Muscle of leg (tissue), 11 donors: Measurements from ENCODE around the gene GRIK4. TPM values are rescaled to one million over a fixed set of nuclear protein-coding genes. Genes with fewer than 3 reads are reported as not detected.
A peak's percentile ranks its signal among the peaks of the same experiment; 100 is the strongest.

Experiments used
- DNase-seq: peaks from one replicate; pipeline ENCODE4 v3.0.0; 2013
- H3K27ac ChIP-seq: one replicate; pipeline ENCODE4 v1.5.1; 2013; ENCODE audit warnings: mild to moderate bottlenecking, low read length, control low read depth
- H3K27me3 ChIP-seq: one replicate; pipeline ENCODE4 v1.6.1; 2013; ENCODE audit warnings: low read length; ENCODE audit not compliant: control insufficient read depth, insufficient read depth
- H3K36me3 ChIP-seq: one replicate; pipeline ENCODE4 v1.6.1; 2013; ENCODE audit warnings: low read length; ENCODE audit not compliant: control insufficient read depth, insufficient read depth
- H3K4me1 ChIP-seq: one replicate; pipeline ENCODE4 v1.6.1; 2013; ENCODE audit warnings: low read length; ENCODE audit not compliant: control insufficient read depth, insufficient read depth
- H3K4me3 ChIP-seq: one replicate; pipeline ENCODE4 v1.5.1; 2013; ENCODE audit warnings: low read length, control low read depth
- H3K9me3 ChIP-seq: replicated peaks from 2 replicates; pipeline ENCODE4 v1.6.1; 2013; ENCODE audit warnings: low read depth, low read length; ENCODE audit not compliant: control insufficient read depth
- WGBS: methylation state at CpG from one replicate; pipeline ENCODE4 v1.1.5; 2013; ENCODE audit warnings: missing lambda C conversion rate; ENCODE audit not compliant: insufficient coverage; 5-methylcytosine and 5-hydroxymethylcytosine counted together
- polyA plus RNA-seq, 8 donors: library from polyadenylated mRNA; unstranded; fragments of 120-200 nt; gene quantifications; one replicate each; pipeline versions ENCODE4 v1.2.1 to v1.2.3, GENCODE V29; 2013; ENCODE audit warnings: inconsistent platforms in 1 of 8, low replicate concordance in 1 of 8; ENCODE audit not compliant: insufficient read length in 8 of 8, insufficient read depth in 1 of 8
- total RNA-seq: library from RNA; stranded (reverse); fragments of 120-200 nt; gene quantifications from one replicate; pipeline ENCODE4 v1.2.4, GENCODE V29; 2013

The GRIK4 gene
- total and polyA plus RNA-seq, 9 donors: 0.09 to 1.3 (median 0.50) TPM

DNA sequence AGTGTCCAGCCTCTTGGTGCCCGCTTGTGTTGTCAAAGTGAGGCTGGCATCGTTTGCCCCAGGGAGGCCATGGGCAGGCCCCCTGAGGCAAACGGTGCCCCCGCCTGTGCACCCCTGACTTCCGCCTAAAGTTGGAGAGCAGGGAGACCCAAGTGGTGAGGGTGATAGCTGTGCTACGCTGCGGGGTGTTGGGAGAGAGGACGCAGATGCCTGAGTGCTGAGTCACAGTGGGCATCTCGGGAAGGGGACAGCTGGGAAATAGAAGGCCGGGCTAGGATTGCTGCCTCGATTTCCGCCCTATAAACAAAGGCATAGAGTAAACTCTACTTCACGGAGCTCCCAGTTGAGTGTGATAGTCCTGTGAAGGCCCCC is 5.8 kb downstream of the GRIK4 start:
- peak overlapping the region; percentile 42 for H3K27ac ChIP-seq
- H3K4me1 ChIP-seq: peaks cover 23% of the 10 kb centered on the region
- H3K36me3 ChIP-seq: no peaks in the 10 kb centered on the region
- H3K9me3 ChIP-seq: no peaks in the 10 kb centered on the region
- H3K27me3 ChIP-seq: peaks cover 33% of the 10 kb centered on the region
- WGBS: 72% methylated on average over 9 of the region's 13 CpGs
- DNase-seq: no peak
- no peak overlapping the region for H3K4me3 ChIP-seq

DNA sequence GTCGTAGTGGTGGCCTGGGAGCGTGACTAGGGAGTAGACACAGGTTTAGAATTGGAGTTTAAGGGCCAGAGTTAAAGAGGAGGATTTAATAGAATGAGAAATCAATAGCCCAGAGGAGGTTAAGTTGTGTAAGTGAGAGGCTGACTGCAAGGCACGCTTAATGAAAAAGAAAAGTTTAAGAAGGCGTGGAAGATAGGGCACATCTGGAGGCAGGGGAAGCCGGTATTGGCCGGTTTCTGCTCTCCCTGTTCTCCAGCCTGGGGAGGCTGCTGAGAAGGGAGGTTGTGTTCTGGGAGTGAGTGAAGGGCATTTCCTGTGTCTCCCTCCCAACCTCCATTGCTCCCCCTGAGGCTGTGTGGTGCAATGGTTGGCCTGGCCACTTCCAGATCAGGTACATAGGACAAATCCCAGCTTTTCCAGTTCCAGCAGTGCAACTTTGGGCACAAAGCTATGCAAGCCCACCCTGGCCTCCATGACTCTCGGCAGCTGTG is 6.3 kb downstream of the GRIK4 start:
- Histone ChIP-seq H3K4me3 (no peak overlapping the region), H3K4me1 (peaks cover 23% of the 10 kb centered on the region), H3K27ac (peak overlapping the region; percentile 7), H3K9me3 (no peaks in the 10 kb centered on the region), H3K27me3 (peaks cover 30% of the 10 kb centered on the region), H3K36me3 (no peaks in the 10 kb centered on the region)
- DNase-seq: no peak
- 63% methylated on average over 7 of the region's 7 CpGs for WGBS

DNA sequence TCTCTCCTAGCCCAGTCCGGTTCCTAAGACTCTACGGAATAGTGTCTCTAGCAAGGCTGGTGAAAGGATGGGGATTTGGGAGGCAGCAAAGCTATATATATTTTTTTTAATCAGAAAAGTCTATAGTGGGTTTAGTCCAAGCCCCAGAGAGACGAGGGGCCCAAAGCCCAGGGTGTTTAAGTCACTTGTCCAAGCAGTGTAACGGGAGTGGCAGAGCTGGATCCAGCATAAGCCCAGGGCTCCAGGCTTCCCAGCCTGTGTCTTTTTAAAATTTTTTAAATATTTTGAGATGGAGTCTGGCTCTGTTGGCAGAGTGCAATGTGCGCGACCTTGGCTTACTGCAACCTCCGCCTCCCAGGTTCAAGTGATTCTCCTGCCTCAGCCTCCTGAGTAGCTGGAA is 6.8 kb downstream of the GRIK4 start:
- Histone ChIP-seq H3K4me3 (no peak overlapping the region), H3K4me1 (peaks cover 24% of the 10 kb centered on the region), H3K36me3 (no peaks in the 10 kb centered on the region), H3K9me3 (no peaks in the 10 kb centered on the region), H3K27me3 (peaks cover 25% of the 10 kb centered on the region), H3K27ac (no peak overlapping the region)
- DNase-seq: no peak
- 81% methylated on average over 5 of the region's 7 CpGs for WGBS

DNA sequence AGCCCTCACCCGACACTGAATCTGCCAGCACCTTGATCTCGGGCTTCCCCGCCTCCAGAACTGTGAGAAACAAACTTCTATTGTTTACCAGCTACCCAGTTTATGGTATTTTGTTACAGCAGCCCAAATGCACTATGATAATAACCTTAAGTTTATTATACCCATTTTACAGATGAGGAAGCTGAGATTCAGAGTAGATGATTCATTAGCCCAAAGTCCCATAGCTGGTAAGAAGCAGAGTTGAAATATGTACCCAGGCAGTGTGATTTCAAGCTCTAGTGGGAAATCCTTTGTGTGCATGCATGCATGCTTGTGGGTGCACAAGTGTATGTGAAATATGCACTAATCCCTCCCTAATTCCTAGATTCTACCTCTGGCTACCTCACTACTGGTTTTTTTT is 7.9 kb downstream of the GRIK4 start:
- Histone ChIP-seq H3K27me3 (peaks cover 23% of the 10 kb centered on the region), H3K27ac (no peak overlapping the region), H3K4me1 (peaks cover 24% of the 10 kb centered on the region), H3K9me3 (no peaks in the 10 kb centered on the region), H3K36me3 (no peaks in the 10 kb centered on the region), H3K4me3 (no peak overlapping the region)
- no CpG with 5 or more reads among the region's 3 CpGs for WGBS
- no peak for DNase-seq

DNA sequence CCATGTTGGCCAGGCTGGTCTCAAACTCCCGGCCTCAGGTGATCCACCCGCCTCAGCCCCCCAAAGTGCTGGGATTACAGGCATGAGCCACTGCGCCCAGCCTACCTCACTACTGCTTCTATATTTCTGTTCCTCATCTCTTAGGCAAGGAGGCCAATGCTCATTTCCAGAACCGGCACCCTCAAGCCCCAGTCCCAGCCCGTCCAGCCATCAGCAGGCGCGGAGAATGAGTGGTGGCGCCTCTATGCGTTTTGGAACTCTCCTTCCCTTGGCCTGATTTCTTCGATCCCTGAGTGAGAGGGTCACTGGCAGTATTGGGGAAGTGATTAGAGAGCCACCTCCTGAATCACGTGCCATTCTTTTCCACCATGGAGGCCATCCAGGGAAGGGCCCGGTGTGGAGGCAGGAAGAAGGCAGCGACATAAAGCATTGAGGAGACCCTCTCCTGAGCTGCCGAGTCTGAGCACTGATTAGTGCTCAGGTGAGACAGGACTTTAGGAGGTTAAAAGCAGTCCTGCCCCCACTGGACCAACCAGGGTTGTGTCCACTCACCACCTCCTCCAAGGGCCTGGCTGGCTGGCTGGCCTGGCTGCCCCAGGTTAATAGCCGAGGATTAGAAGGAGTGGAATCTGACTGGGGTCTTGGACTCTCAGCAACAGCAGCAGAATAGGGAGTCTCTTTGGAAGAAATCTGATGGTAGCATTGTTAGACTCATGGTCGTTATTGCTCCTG is 8.7 kb downstream of the GRIK4 start:
- 86% methylated on average over 8 of the region's 16 CpGs for WGBS
- Histone ChIP-seq H3K27ac (no peak overlapping the region), H3K36me3 (no peaks in the 10 kb centered on the region), H3K9me3 (no peaks in the 10 kb centered on the region), H3K4me3 (no peak overlapping the region), H3K4me1 (peaks cover 24% of the 10 kb centered on the region), H3K27me3 (peaks cover 20% of the 10 kb centered on the region)
- no peak for DNase-seq

DNA sequence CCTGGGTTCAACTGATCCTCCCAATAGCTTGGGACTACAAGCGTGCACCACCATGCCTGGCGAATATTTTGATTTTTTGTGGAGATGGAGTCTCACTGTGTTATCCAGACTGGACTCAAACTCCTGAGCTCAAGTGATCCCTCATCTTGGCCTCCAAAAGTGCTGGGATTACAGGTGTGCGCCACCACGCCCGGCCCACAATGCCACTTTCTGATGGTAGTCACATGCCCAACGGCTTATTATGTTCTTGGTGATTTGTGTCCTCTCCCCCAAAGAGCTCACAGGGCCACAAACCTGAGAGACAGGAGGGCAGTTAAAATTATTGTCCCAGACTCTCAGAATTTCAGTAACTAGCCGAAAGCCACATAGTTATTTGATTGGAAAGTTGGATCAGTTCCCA is 9.6 kb downstream of the GRIK4 start:
- H3K4me1 ChIP-seq: peaks cover 24% of the 10 kb centered on the region
- no peak overlapping the region for H3K4me3 ChIP-seq
- H3K9me3 ChIP-seq: no peaks in the 10 kb centered on the region
- no peak for DNase-seq
- H3K27me3 ChIP-seq: peaks cover 17% of the 10 kb centered on the region
- H3K27ac ChIP-seq: no peak overlapping the region
- no peaks in the 10 kb centered on the region for H3K36me3 ChIP-seq
- 100% methylated on average over 3 of the region's 7 CpGs for WGBS

DNA sequence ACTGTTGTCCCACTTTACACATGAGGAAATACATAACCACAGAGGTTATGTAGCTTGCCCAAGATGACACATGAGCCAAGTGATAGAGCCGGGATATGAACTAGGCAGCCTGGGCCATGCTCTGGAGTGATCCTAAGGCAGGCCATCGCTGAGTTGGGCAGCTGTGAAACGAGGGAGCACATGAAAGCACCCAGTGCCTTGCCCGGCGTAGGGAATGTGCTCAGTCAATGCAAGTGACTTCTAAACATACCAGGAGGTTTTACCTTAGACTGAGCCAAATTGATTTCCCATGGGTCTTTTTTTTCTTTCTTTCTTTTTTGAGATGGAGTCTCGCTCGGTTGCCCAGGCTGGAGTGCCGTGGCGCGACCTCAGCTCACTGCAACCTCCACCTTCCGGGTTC is 10.5 kb downstream of the GRIK4 start:
- Histone ChIP-seq H3K4me1 (peaks cover 19% of the 10 kb centered on the region), H3K36me3 (no peaks in the 10 kb centered on the region), H3K9me3 (no peaks in the 10 kb centered on the region), H3K27me3 (peaks cover 11% of the 10 kb centered on the region), H3K27ac (no peak overlapping the region), H3K4me3 (no peak overlapping the region)
- no peak for DNase-seq
- 82% methylated on average over 11 of the region's 11 CpGs for WGBS

DNA sequence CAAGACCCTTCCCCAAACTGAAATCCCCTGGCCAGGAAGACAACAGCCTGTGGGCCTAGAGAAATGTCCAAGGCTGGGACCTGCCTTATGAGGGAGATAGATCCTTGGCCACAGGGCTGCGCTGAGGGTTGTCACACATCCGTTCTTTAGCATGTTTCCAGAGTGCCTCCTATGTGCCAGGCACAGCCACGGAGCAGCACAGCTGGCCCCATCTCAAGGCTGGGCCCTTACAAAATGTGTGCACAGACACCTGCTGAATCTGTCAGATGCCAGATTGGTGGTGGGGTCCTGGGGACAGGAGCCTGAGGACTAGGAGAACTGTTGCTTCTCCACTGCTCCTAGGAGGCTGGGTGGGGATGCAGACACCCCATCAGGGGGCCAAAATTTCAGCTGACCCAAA is 11.2 kb downstream of the GRIK4 start:
- H3K4me1 ChIP-seq: peaks cover 19% of the 10 kb centered on the region
- no peaks in the 10 kb centered on the region for H3K36me3 ChIP-seq
- H3K9me3 ChIP-seq: no peaks in the 10 kb centered on the region
- H3K27me3 ChIP-seq: peaks cover 12% of the 10 kb centered on the region
- no peak for DNase-seq
- 56% methylated on average over 3 of the region's 3 CpGs for WGBS
- no peak overlapping the region for H3K4me3 ChIP-seq
- no peak overlapping the region for H3K27ac ChIP-seq

DNA sequence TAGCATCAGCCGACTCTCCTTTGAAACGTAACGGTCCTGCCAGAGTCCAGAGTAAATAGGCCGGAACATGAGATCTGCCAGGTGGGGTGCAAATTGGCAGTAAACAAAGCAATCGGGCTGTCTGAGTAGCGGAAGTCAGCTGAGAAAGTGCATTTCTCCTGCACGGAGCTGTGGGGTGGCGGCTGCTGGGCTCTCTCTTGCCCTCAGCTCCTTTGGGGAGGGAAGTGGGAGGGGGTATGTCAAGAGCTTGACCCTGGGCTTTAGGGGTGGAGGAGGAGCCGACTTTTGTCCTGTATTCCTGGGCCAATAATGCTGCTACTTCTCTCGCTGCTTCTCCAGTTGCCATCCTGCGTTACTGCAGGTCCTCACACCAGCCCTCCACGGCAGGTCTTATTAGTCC is 11.6 kb downstream of the GRIK4 start:
- H3K4me1 ChIP-seq: peaks cover 15% of the 10 kb centered on the region
- H3K27me3 ChIP-seq: peaks cover 9% of the 10 kb centered on the region
- H3K36me3 ChIP-seq: no peaks in the 10 kb centered on the region
- H3K4me3 ChIP-seq: no peak overlapping the region
- H3K27ac ChIP-seq: no peak overlapping the region
- DNase-seq: no peak
- WGBS: 24% methylated on average over 10 of the region's 12 CpGs
- no peaks in the 10 kb centered on the region for H3K9me3 ChIP-seq

DNA sequence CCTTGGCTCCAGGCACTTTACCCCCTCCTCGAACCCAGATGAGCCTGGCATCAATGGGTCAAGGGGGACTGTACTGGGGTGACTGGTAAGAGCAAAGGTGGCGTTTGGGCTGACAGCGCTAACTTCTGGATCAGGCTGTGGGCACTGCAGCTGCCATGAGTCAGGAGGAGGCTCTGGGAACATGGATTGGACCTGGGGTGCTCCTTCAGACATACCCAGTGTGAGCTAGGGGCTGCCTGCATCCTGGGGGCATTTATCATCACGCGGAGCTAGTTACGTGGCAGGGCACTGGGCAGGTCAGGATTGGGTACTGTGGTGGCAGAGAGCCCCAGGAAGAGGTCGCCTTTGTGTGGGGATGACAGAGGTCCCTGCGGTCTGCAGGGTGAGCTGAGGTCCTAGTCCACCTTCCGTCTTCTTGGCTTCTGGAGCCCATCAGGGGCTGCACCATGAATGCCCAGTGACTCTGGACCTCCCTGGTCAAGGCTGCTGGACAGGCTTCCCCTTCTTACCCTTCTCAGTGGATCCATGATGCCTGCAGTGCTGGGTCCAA is 13.1 kb downstream of the GRIK4 start:
- H3K9me3 ChIP-seq: no peaks in the 10 kb centered on the region
- H3K27ac ChIP-seq: no peak overlapping the region
- peaks cover 14% of the 10 kb centered on the region for H3K4me1 ChIP-seq
- H3K4me3 ChIP-seq: no peak overlapping the region
- 95% methylated on average over 9 of the region's 9 CpGs for WGBS
- peaks cover 15% of the 10 kb centered on the region for H3K27me3 ChIP-seq
- no peak for DNase-seq
- H3K36me3 ChIP-seq: no peaks in the 10 kb centered on the region
